SK-N-SH (cell line): ENCODE data around the gene ZNF282. TPM values are rescaled to one million over a fixed set of nuclear protein-coding genes. Genes with fewer than 3 reads are reported as not detected.

ENCODE experiments used
- CTCF ChIA-PET: fragments of 300-600, 350-600 bp; formaldehyde crosslinking; extraction: SDS; loops from one replicate; lab custom pipeline; 2021; lab: Yijun Ruan, JAX
- POLR2A ChIA-PET: fragments of 350-600 bp; sonication (Branson Sonifier 250); formaldehyde crosslinking; extraction: SDS; loops from one replicate; lab custom pipeline; 2020; ENCODE audit warnings: antibody characterized with exemption, inconsistent platforms; lab: Yijun Ruan, JAX
- DNase-seq: peaks from one replicate; pipeline ENCODE4 v3.0.0; 2012
- H2AFZ ChIP-seq: fragments of 200-600 bp; sonication (generic); 2 replicates; pipeline ENCODE4 v1.8.1; 2016; ENCODE audit warnings: antibody characterized with exemption, mild to moderate bottlenecking, low read depth
- H3F3A ChIP-seq: fragments of 200-600 bp; sonication (generic); replicated peaks from 2 replicates; pipeline ENCODE3; 2016; ENCODE audit warnings: antibody characterized with exemption, mild to moderate bottlenecking; ENCODE audit not compliant: insufficient read depth
- H3K27ac ChIP-seq, 2 experiments: fragments of 200-500 bp in 1 of 2; fragments of 200-600 bp in 1 of 2; sonication (Bioruptor generic) in 1 of 2; sonication (generic), shearing (Covaris generic) in 1 of 2; 2 replicates each; pipeline versions ENCODE4 v1.5.1 to v1.6.1; 2014 to 2016; ENCODE audit warnings: low read depth in 2 of 2, inconsistent platforms in 1 of 2, low read length in 1 of 2, mild to moderate bottlenecking in 1 of 2, mixed read lengths in 1 of 2
- H3K27me3 ChIP-seq: fragments of 200-600 bp; sonication (generic), shearing (Covaris generic); 2 replicates; pipeline ENCODE4 v1.6.1; 2016; ENCODE audit warnings: mixed run types; ENCODE audit not compliant: insufficient read depth
- H3K36me3 ChIP-seq, 2 experiments: fragments of 200-500 bp in 1 of 2; fragments of 200-600 bp in 1 of 2; sonication (Bioruptor generic) in 1 of 2; sonication (generic) in 1 of 2; replicated peaks in 1 of 2; 2 replicates each; pipeline versions ENCODE3 to v1.5.1; 2014 to 2016; ENCODE audit warnings: low read length in 1 of 2, mild to moderate bottlenecking in 1 of 2; ENCODE audit not compliant: insufficient read depth in 2 of 2, control insufficient read depth in 1 of 2
- H3K4me1 ChIP-seq, 2 experiments: fragments of 200-500 bp in 1 of 2; fragments of 200-600 bp in 1 of 2; sonication (Bioruptor generic) in 1 of 2; sonication (generic), shearing (Covaris generic) in 1 of 2; 2 replicates each; pipeline versions ENCODE4 v1.5.1 to v1.6.1; 2014 to 2016; ENCODE audit warnings: low read depth in 1 of 2, low read length in 1 of 2, mixed run types in 1 of 2; ENCODE audit not compliant: insufficient read depth in 2 of 2, control insufficient read depth in 1 of 2
- H3K4me2 ChIP-seq: fragments of 200-600 bp; sonication (generic), shearing (Covaris generic); 2 replicates; pipeline ENCODE4 v1.6.1; 2017; ENCODE audit warnings: mixed run types
- H3K4me3 ChIP-seq, 2 experiments: fragments of 200-500 bp in 1 of 2; fragments of 200-600 bp in 1 of 2; sonication (Bioruptor generic) in 1 of 2; sonication (generic), shearing (Covaris generic) in 1 of 2; 2 replicates each; pipeline versions ENCODE4 v1.5.1 to v1.8.1; 2014 to 2016; ENCODE audit warnings: low read depth in 2 of 2, inconsistent platforms in 1 of 2, low read length in 1 of 2, mild to moderate bottlenecking in 1 of 2, mixed read lengths in 1 of 2, moderate library complexity in 1 of 2
- H3K79me2 ChIP-seq: fragments of 200-600 bp; sonication (generic); 2 replicates; pipeline ENCODE4 v1.8.1; 2017; ENCODE audit warnings: mild to moderate bottlenecking; ENCODE audit not compliant: insufficient read depth
- H3K9ac ChIP-seq: fragments of 200-600 bp; sonication (generic); 2 replicates; pipeline ENCODE4 v1.6.1; 2017; ENCODE audit warnings: mixed run types
- H3K9me2 ChIP-seq: fragments of 200-600 bp; sonication (generic); 2 replicates; pipeline ENCODE4 v1.6.1; 2017; ENCODE audit warnings: mixed run types
- H3K9me3 ChIP-seq: fragments of 200-600 bp; sonication (generic); 2 replicates; pipeline ENCODE4 v1.6.1; 2017; ENCODE audit warnings: mixed run types, mild to moderate bottlenecking, moderate library complexity
- H4K20me1 ChIP-seq: fragments of 200-600 bp; sonication (generic); 2 replicates; pipeline ENCODE4 v1.6.1; 2017; ENCODE audit warnings: mild to moderate bottlenecking, mixed run types; ENCODE audit not compliant: insufficient read depth
- CHD2 ChIP-seq: fragments of 150-350 bp; IDR thresholded peaks from 2 replicates; pipeline ENCODE4 v1.6.1; 2018; ENCODE audit warnings: low read length; ENCODE audit not compliant: partially characterized antibody
- CTCF ChIP-seq: fragments of 200-600 bp; sonication (generic); IDR thresholded peaks from 2 replicates; pipeline ENCODE4 v1.6.1; 2017; ENCODE audit warnings: antibody characterized with exemption, mild to moderate bottlenecking, moderate library complexity
- ELF1 ChIP-seq: IDR thresholded peaks from 2 replicates; pipeline ENCODE4 v1.4.0; 2012
- EP300 ChIP-seq, 2 experiments: IDR thresholded peaks; 2 replicates each; pipeline versions ENCODE4 v1.4.0 to v1.6.1; 2012; ENCODE audit warnings: borderline replicate concordance in 1 of 2, low read depth in 1 of 2, low read length in 1 of 2
- GABPA ChIP-seq: IDR thresholded peaks from 2 replicates; pipeline ENCODE4 v1.4.0; 2012; ENCODE audit warnings: low read depth, mild to moderate bottlenecking
- GATA2 ChIP-seq: sonication (generic); formaldehyde crosslinking; IDR thresholded peaks from 2 replicates; pipeline ENCODE4 v1.5.0; 2020; ENCODE audit warnings: mild to moderate bottlenecking, missing genetic modification reagents
- IRF3 ChIP-seq: fragments of 150-350 bp; IDR thresholded peaks from 2 replicates; pipeline ENCODE4 v1.6.1; 2016; ENCODE audit warnings: mild to moderate bottlenecking, low read depth, low read length
- MEF2A ChIP-seq: IDR thresholded peaks from 2 replicates; pipeline ENCODE4 v1.4.0; 2012; ENCODE audit warnings: low read depth, borderline replicate concordance
- NFIC ChIP-seq: IDR thresholded peaks from 2 replicates; pipeline ENCODE4 v1.4.0; 2012; ENCODE audit warnings: borderline replicate concordance
- NRF1 ChIP-seq: IDR thresholded peaks from 2 replicates; pipeline ENCODE4 v1.6.1; 2012; ENCODE audit warnings: low read depth, mild to moderate bottlenecking, low read length
- PBX3 ChIP-seq: IDR thresholded peaks from 2 replicates; pipeline ENCODE4; 2012
- RAD21 ChIP-seq: IDR thresholded peaks from 2 replicates; pipeline ENCODE4 v1.6.1; 2012; ENCODE audit warnings: mild to moderate bottlenecking, low read length
- RCOR1 ChIP-seq: fragments of 150-350 bp; IDR thresholded peaks from 2 replicates; pipeline ENCODE4 v1.6.1; 2017; ENCODE audit warnings: antibody characterized with exemption, low read length
- REST ChIP-seq: IDR thresholded peaks from 2 replicates; pipeline ENCODE4 v1.6.1; 2012; ENCODE audit warnings: mild to moderate bottlenecking, low read depth, low read length, moderate library complexity
- RFX5 ChIP-seq: IDR thresholded peaks from 2 replicates; pipeline ENCODE4 v1.6.1; 2012; ENCODE audit warnings: mild to moderate bottlenecking, improper control_type of control experiment, low read length
- SMC3 ChIP-seq: IDR thresholded peaks from 2 replicates; pipeline ENCODE4 v1.6.1; 2012; ENCODE audit warnings: low read depth, low read length, improper control_type of control experiment
- TAF1 ChIP-seq: IDR thresholded peaks from 2 replicates; pipeline ENCODE4 v1.6.1; 2012; ENCODE audit warnings: low read depth, mild to moderate bottlenecking, low read length, moderate library complexity, borderline replicate concordance
- TEAD4 ChIP-seq: IDR thresholded peaks from 2 replicates; pipeline ENCODE4 v1.4.0; 2012; ENCODE audit warnings: mild to moderate bottlenecking, borderline replicate concordance; ENCODE audit not compliant: insufficient read depth
- USF1 ChIP-seq: IDR thresholded peaks from 2 replicates; pipeline ENCODE4 v1.4.0; 2012; ENCODE audit warnings: low read depth, borderline replicate concordance
- WGBS: methylation state at CpG from one replicate; pipeline ENCODE4 v1.1.6; 2017; ENCODE audit warnings: low lambda C conversion rate; 5-methylcytosine and 5-hydroxymethylcytosine counted together
- polyA plus RNA-seq, 3 experiments: library from polyadenylated mRNA; depleted of rRNA; stranded (reverse); fragments of >200 nt; gene quantifications; 2 replicates each; pipeline ENCODE4 v1.2.3, GENCODE V29; 2012
- TF ChIP-seq, protein P1 (sequence below): IDR thresholded peaks from 2 replicates; pipeline ENCODE4 v1.4.0; 2012; ENCODE audit warnings: low read depth, borderline replicate concordance

The ZNF282 gene
- polyA plus RNA-seq, 1 of the 3 experiments (the other 2 are of a cell fraction) = 17.9 TPM

GRCh38 chr7:149261829-149262617, 66.7 kb downstream of the ZNF282 start, which contains the start of gene ZNF783:
ZNF783 (plus strand) TSS chr7:149262196; CDS start chr7:149262334, 138 bp downstream.
- Histone ChIP-seq H3K4me2 (peak within 1 kb of the TSS; percentile 79), H3K9me2 (no peaks in the 10 kb centered on the region), H3K4me1 (peaks cover 9 to 12% of the 10 kb centered on the region in 2 experiments; a peak in 2 of 4 replicates), H3K9ac (peak within 1 kb of the TSS; percentile 64), H3K79me2 (peaks cover 16% of the 10 kb centered on the region; the same call in 1 of the 2 replicates), H3K27ac (peak within 1 kb of the TSS; percentile 44 to 55), H3K27me3 (no peaks in the 10 kb centered on the region), H2AFZ (peak within 1 kb of the TSS; percentile 89), H3K9me3 (no peaks in the 10 kb centered on the region), H4K20me1 (no peaks in the 10 kb centered on the region), H3F3A (peaks cover 19% of the 10 kb centered on the region), H3K36me3 (peaks cover 0 to 13% of the 10 kb centered on the region in 2 experiments), H3K4me3 (peak within 1 kb of the TSS; percentile 53 to 62)
- DNase-seq = peak; percentile 98
- ChIA-PET CTCF (interaction anchor here (0.6 to 3.2 kb wide), 55 partner anchors 11 to 1853 kb away, joined by 3 to 76 read pairs (median 4); partner anchors contain the start of genes ZNF282, ZNF398 and ZNF425), POLR2A (interaction anchor here (0.7 to 1.7 kb wide), 6 partner anchors 9 to 198 kb away, joined by 3 to 8 read pairs (median 5); partner anchors contain the start of genes ZNF398 and ZNF777)
- 9% methylated on average over 15 of the region's 115 CpGs for WGBS
- peak; percentile 82 for TF ChIP-seq USF1
- 0 out of 2 replicates have a peak, but pooled peaks have one; percentile 8 for TF ChIP-seq REST
- peak; percentile 57; the same call in 1 of the 2 replicates for TF ChIP-seq TAF1
- TF ChIP-seq CHD2 = peak; percentile 79
- 0 out of 2 replicates have a peak, but pooled peaks have one; percentile 16 for TF ChIP-seq PBX3
- no peak for TF ChIP-seq ELF1
- no peak for TF ChIP-seq NFIC
- TF ChIP-seq, protein P1, sequence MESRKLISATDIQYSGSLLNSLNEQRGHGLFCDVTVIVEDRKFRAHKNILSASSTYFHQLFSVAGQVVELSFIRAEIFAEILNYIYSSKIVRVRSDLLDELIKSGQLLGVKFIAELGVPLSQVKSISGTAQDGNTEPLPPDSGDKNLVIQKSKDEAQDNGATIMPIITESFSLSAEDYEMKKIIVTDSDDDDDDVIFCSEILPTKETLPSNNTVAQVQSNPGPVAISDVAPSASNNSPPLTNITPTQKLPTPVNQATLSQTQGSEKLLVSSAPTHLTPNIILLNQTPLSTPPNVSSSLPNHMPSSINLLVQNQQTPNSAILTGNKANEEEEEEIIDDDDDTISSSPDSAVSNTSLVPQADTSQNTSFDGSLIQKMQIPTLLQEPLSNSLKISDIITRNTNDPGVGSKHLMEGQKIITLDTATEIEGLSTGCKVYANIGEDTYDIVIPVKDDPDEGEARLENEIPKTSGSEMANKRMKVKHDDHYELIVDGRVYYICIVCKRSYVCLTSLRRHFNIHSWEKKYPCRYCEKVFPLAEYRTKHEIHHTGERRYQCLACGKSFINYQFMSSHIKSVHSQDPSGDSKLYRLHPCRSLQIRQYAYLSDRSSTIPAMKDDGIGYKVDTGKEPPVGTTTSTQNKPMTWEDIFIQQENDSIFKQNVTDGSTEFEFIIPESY = peak; percentile 79
- TF ChIP-seq RAD21 = peak; percentile 57
- TF ChIP-seq GATA2 (CRISPR knock-in tag) = no peak
- peak; percentile 38 for TF ChIP-seq SMC3
- TF ChIP-seq TEAD4 = no peak
- no peak for TF ChIP-seq IRF3
- peak in 1 of 2 experiments; percentile 31; a peak in 1 of 4 replicates for TF ChIP-seq EP300 (IDR thresholded peaks at IDR 0.05; ENCODE audit: borderline replicate concordance in 1 of 2, low read depth in 1 of 2, low read length in 1 of 2)
- TF ChIP-seq RFX5 = no peak
- TF ChIP-seq GABPA = 0 out of 2 replicates have a peak, but pooled peaks have one; percentile 17
- TF ChIP-seq MEF2A = no peak; the same call in 1 of the 2 replicates
- no peak for TF ChIP-seq RCOR1
- peak; percentile 76 for TF ChIP-seq CTCF
- TF ChIP-seq NRF1 = no peak
